AG09309 (cell line): Measurements from ENCODE around the gene KCNJ13.
"Not testable (repeated sequence)": the region's sequence is repeated elsewhere in the genome, so short reads cannot be mapped to it uniquely, and the experiment has no call there.

ENCODE experiments used
- DNase-seq: peaks from one replicate; pipeline ENCODE4 v3.0.0-alpha.2; 2010; ENCODE audit warnings: low read depth
- H3K4me3 ChIP-seq: 2 replicates; pipeline ENCODE4 v1.5.1; 2011; ENCODE audit warnings: mild to moderate bottlenecking, low read depth, low read length, moderate library complexity; ENCODE audit not compliant: control insufficient read depth
- CTCF ChIP-seq: IDR thresholded peaks from 2 replicates; pipeline ENCODE4 v1.5.1; 2011; ENCODE audit warnings: mild to moderate bottlenecking, low read depth, low read length, inconsistent platforms; ENCODE audit not compliant: insufficient read depth, control insufficient read depth; ENCODE audit errors: missing control alignments

The KCNJ13 gene

GRCh38 chr2:232728785-232729184 is 47.6 kb downstream of the KCNJ13 start:
- TF ChIP-seq CTCF, result no peak
- no peak overlapping the region for H3K4me3 ChIP-seq
- DNase-seq, result no peak

- no peak for TF ChIP-seq CTCF
- H3K4me3 ChIP-seq, result no peak overlapping the region
- no peak for DNase-seq
Observed at GRCh38 chr2:232723027-232723426, 53.3 kb downstream of the KCNJ13 start.

GRCh38 chr2:232721882-232722281 is 54.5 kb downstream of the KCNJ13 start:
- no peak for TF ChIP-seq CTCF
- no peak overlapping the region for H3K4me3 ChIP-seq
- DNase-seq, result no peak

GRCh38 chr2:232721261-232721660 is 55.1 kb downstream of the KCNJ13 start:
- no peak overlapping the region for H3K4me3 ChIP-seq
- DNase-seq, result no peak

GRCh38 chr2:232720056-232720455 is 56.3 kb downstream of the KCNJ13 start:
- DNase-seq, result not testable (repeated sequence)

More at GRCh38 chr2:232721261-232721660, 55.1 kb downstream of the KCNJ13 start:
- TF ChIP-seq CTCF, result no peak

More at GRCh38 chr2:232720056-232720455, 56.3 kb downstream of the KCNJ13 start:
- H3K4me3 ChIP-seq, result not testable (repeated sequence)
